Calu3 (cell line): ENCODE data around the gene CHMP4A. TPM values are rescaled to one million over a fixed set of nuclear protein-coding genes. Genes with fewer than 3 reads are reported as not detected.

Experiments
- BruUV-seq: library from RNA; stranded (reverse); fragments of 400-500 nt; replicated peaks from 2 replicates; lab custom pipeline; 2021; lab: Mats Ljungman, UMichigan
- CTCF ChIA-PET: fragments of 300-600 bp; sonication (Branson Sonifier 250); formaldehyde crosslinking; loops from one replicate; lab custom pipeline; 2022; ENCODE audit warnings: antibody characterized with exemption; lab: Charles Lee
- DNase-seq: peaks from one replicate; pipeline ENCODE4 v3.0.0; 2022
- H3K27ac Mint-ChIP-seq: one replicate; pipeline ENCODE4 v1.8.0; 2022; ENCODE audit warnings: mixed read lengths; ENCODE audit not compliant: unreplicated experiment
- H3K27me3 Mint-ChIP-seq: one replicate; pipeline ENCODE4 v1.8.0; 2022; ENCODE audit warnings: mixed read lengths; ENCODE audit not compliant: unreplicated experiment
- H3K36me3 Mint-ChIP-seq: one replicate; pipeline ENCODE4 v1.8.0; 2022; ENCODE audit warnings: mild to moderate bottlenecking, moderate library complexity, mixed read lengths; ENCODE audit not compliant: insufficient read depth, unreplicated experiment
- H3K4me1 Mint-ChIP-seq: one replicate; pipeline ENCODE4 v1.8.0; 2022; ENCODE audit warnings: mild to moderate bottlenecking, low read depth, mixed read lengths; ENCODE audit not compliant: unreplicated experiment
- H3K4me3 Mint-ChIP-seq: one replicate; pipeline ENCODE4 v1.8.0; 2022; ENCODE audit warnings: mild to moderate bottlenecking, low read depth, moderate library complexity, mixed read lengths; ENCODE audit not compliant: unreplicated experiment
- H3K9me3 Mint-ChIP-seq: one replicate; pipeline ENCODE4 v1.8.0; 2022; ENCODE audit warnings: low read depth, mixed read lengths; ENCODE audit not compliant: unreplicated experiment
- intact Hi-C: fragments of 100-400 bp; cut with micrococcal nuclease; formaldehyde crosslinking; loops from one replicate; pipeline ENCODE4 v1.10.0; 2022; ENCODE audit not compliant: unreplicated experiment
- total RNA-seq: library from RNA; stranded (reverse); gene quantifications from 2 replicates; pipeline ENCODE4 v1.2.3, GENCODE V29; 2022
- TF ChIP-seq, protein P1 (sequence below): fragments of 200-600 bp; IDR thresholded peaks from one replicate; pipeline ENCODE4 v1.8.0; 2022; ENCODE audit warnings: antibody characterized with exemption; ENCODE audit not compliant: unreplicated experiment

CHMP4A gene
- total RNA-seq, 1 experiment from 2014 or later, result 53.2 TPM

DNA sequence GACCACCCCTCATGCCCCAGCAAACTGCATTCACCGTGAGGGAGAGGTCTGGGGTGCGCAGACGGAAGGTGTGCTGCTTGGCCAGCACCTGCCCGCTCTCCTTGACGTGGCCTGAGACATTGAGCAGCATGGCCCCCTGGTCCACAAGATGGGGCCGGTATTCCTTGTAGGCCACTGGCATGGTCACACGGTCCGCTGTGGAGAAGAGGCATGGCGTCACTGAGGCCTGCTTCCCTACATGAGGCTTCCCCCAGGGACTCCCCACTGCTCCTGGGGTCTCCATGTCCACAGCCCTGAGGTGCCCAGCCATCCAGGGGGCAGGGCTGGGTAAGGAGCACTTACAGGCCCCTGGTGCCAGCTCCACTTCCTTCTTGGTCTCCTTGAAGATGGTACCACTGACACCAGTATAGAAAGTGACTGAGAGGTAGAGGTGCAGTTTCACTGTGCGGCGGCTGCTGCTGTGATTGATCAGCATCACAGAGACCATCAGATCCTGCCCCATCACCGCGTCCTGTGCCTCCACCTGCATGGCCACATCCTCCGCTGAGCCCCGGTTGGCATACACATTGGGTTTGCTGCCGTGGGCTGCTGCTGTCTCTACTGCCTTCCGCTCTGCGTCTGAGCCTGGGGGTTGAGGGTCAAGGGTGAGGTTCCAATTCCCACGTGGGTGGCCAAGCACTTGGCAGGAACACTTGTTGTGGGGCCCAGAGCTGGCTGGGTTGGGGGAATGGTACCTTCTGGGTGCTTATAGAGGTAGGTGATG lies 41.5 kb upstream of the CHMP4A start:
- BruUV-seq, result no TSS peak
- Mint-ChIP-seq H3K4me3 (no peak overlapping the region), H3K36me3 (no peaks in the 10 kb centered on the region), H3K9me3 (no peaks in the 10 kb centered on the region), H3K4me1 (peaks cover 7% of the 10 kb centered on the region), H3K27ac (no peak overlapping the region), H3K27me3 (no peaks in the 10 kb centered on the region)
- intact Hi-C loops, result no loop called here
- TF ChIP-seq, protein P1, sequence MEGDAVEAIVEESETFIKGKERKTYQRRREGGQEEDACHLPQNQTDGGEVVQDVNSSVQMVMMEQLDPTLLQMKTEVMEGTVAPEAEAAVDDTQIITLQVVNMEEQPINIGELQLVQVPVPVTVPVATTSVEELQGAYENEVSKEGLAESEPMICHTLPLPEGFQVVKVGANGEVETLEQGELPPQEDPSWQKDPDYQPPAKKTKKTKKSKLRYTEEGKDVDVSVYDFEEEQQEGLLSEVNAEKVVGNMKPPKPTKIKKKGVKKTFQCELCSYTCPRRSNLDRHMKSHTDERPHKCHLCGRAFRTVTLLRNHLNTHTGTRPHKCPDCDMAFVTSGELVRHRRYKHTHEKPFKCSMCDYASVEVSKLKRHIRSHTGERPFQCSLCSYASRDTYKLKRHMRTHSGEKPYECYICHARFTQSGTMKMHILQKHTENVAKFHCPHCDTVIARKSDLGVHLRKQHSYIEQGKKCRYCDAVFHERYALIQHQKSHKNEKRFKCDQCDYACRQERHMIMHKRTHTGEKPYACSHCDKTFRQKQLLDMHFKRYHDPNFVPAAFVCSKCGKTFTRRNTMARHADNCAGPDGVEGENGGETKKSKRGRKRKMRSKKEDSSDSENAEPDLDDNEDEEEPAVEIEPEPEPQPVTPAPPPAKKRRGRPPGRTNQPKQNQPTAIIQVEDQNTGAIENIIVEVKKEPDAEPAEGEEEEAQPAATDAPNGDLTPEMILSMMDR, result no peak
- CTCF ChIA-PET, result no interaction called here
- no peak for DNase-seq

DNA sequence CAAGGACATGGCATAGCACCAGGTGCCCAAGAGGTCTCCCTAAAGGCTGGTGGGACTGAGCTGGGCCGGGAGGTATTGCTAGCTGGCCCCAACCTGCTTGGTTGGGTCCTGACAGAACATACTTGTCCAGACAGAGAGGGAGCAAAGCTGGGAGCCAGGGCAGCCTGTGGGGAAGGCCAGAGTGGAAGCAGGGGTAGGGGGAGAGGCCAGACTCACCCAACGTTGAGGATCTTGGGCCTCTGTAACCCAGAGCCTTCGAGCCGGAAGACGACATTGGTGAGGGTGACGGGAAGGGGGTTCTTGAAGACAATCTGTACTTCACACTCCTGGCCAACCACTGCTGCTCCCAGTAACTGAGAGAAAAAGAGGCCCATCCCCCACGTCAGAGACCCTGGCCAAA lies 40.6 kb upstream of the CHMP4A start:
- Mint-ChIP-seq H3K27me3 (no peaks in the 10 kb centered on the region), H3K4me1 (peaks cover 7% of the 10 kb centered on the region), H3K36me3 (no peaks in the 10 kb centered on the region), H3K9me3 (no peaks in the 10 kb centered on the region), H3K4me3 (no peak overlapping the region), H3K27ac (no peak overlapping the region)
- BruUV-seq, result no TSS peak
- TF ChIP-seq, protein P1, result no peak
- CTCF ChIA-PET, result no interaction called here
- no peak for DNase-seq
- intact Hi-C loops, result no loop called here

DNA sequence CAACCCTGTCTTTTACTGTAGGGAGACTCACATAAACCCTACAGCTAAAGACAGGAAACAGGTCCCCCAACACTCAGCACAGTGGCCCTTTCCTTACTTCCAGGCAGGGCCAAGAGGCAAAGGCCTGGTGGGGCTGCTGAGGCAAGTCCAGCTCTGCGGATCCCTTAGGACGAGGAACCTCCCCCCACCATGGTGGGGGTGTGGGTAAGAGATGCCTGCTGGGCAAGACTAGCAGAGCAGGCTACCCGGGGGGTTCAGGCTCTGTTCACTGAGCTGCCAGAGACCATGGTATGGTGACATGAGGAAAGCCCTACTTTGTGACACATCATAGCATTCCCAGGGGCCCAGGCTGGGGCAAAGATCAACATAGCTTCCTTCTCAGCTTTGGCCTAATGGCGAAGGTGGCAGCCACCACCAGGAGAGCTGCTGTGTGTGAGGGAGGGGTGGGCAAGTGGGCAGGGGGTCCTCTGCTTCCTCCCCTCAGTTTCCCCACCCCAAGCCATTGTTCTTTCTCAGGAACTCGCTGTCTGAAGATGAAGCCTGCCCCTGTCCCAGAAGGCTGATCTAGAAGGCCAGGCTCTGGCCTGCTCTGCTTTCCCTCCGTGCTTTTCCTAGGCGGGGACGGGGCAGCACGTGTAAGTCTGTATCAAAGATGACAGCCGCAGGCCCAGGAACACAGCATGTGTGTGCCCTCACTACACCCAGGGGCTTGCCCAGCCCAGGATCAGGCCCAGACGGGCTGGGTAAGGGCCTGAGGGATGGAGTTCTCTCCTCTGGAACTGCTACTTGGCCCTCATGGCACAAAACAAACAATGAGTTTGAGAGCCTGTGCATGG lies 39.2 kb upstream of the CHMP4A start:
- CTCF ChIA-PET, result interaction anchor here (0.7 kb wide), 1 partner anchor 44 kb away, joined by 4 read pairs; no protein-coding TSS in a partner anchor
- Mint-ChIP-seq H3K4me3 (no peak overlapping the region), H3K4me1 (peaks cover 7% of the 10 kb centered on the region), H3K27ac (no peak overlapping the region), H3K9me3 (no peaks in the 10 kb centered on the region), H3K36me3 (no peaks in the 10 kb centered on the region), H3K27me3 (no peaks in the 10 kb centered on the region)
- DNase-seq, result no peak
- no TSS peak for BruUV-seq
- TF ChIP-seq, protein P1, result no peak
- intact Hi-C loops, result no loop called here

DNA sequence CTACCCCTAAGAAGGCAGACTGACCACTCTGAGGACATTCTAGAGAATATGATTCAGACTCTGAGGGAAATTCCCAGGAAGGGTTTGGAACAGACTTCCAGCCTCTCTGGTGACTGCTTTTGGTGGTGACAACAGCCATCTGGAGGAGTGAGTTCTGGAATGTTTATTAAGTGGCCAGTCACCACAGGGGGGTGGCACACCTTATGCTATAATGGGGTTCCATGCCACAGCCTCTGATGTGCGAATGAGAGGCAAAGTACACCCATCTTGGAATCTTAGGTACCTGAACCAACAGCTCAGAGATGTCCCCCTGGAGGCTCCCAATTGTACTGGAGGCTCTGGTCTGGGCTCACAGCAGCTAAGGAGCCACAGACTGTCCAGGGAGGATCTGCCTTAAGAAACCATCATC lies 38.6 kb upstream of the CHMP4A start:
- H3K4me3 Mint-ChIP-seq, result no peak overlapping the region
- H3K36me3 Mint-ChIP-seq, result no peaks in the 10 kb centered on the region
- TF ChIP-seq, protein P1, result no peak
- BruUV-seq, result no TSS peak
- no peaks in the 10 kb centered on the region for H3K9me3 Mint-ChIP-seq
- no peaks in the 10 kb centered on the region for H3K27me3 Mint-ChIP-seq
- intact Hi-C loops, result no loop called here
- CTCF ChIA-PET, result interaction anchor here (0.7 to 1.6 kb wide), 2 partner anchors 45 to 89 kb away, joined by 3 to 4 read pairs; no protein-coding TSS in a partner anchor
- no peak overlapping the region for H3K27ac Mint-ChIP-seq
- peaks cover 7% of the 10 kb centered on the region for H3K4me1 Mint-ChIP-seq
- DNase-seq, result no peak
